ENCODE data around the gene SKOR2. TPM values are rescaled to one million over a fixed set of nuclear protein-coding genes. Genes with fewer than 3 reads are reported as not detected.

Gene SKOR2
- total RNA-seq, 2 donors from 2014 or later = 1.1 TPM; not detected in 1

- H3K9me3 ChIP-seq = no peaks in the 10 kb centered on the region
- H3K27me3 ChIP-seq (replicated peaks; ENCODE audit: insufficient read depth) = peaks cover 38% of the 10 kb centered on the region
- intact Hi-C loops (cut with DNase I) = no loop called here
- no peak overlapping the region for H3K4me3 ChIP-seq
- H3K27ac ChIP-seq = no peak overlapping the region
- TF ChIP-seq POLR2A (IDR thresholded peaks at IDR 0.05) = no peak
- no peak for TF ChIP-seq POLR2AphosphoS5 (IDR thresholded peaks at IDR 0.05)
- no peak for TF ChIP-seq CTCF (IDR thresholded peaks at IDR 0.05)
- DNase-seq (ENCODE audit: low spot score) = no peak
- no peaks in the 10 kb centered on the region for H3K4me1 ChIP-seq (replicated peaks)
- WGBS = 2% methylated on average over 69 of the region's 69 CpGs
- H3K36me3 ChIP-seq = no peaks in the 10 kb centered on the region
Measured at GRCh38 chr18:47263430-47264307, 12.2 kb upstream of the SKOR2 start.

GRCh38 chr18:47263150-47263429, 11.6 kb upstream of the SKOR2 start:
- Histone ChIP-seq H3K27me3 (replicated peaks; ENCODE audit: insufficient read depth) (peaks cover 38% of the 10 kb centered on the region), H3K9me3 (no peaks in the 10 kb centered on the region), H3K36me3 (no peaks in the 10 kb centered on the region), H3K27ac (no peak overlapping the region), H3K4me3 (no peak overlapping the region), H3K4me1 (replicated peaks) (no peaks in the 10 kb centered on the region)
- DNase-seq (ENCODE audit: low spot score) = no peak
- 2% methylated on average over 16 of the region's 16 CpGs for WGBS
- intact Hi-C loops (cut with DNase I) = no loop called here
- TF ChIP-seq CTCF (IDR thresholded peaks at IDR 0.05) (no peak), POLR2A (IDR thresholded peaks at IDR 0.05) (no peak), POLR2AphosphoS5 (IDR thresholded peaks at IDR 0.05) (no peak)

GRCh38 chr18:47262301-47263149, 11.1 kb upstream of the SKOR2 start:
- Histone ChIP-seq H3K36me3 (no peaks in the 10 kb centered on the region), H3K27me3 (replicated peaks; ENCODE audit: insufficient read depth) (peaks cover 38% of the 10 kb centered on the region), H3K9me3 (no peaks in the 10 kb centered on the region), H3K4me3 (no peak overlapping the region), H3K27ac (no peak overlapping the region), H3K4me1 (replicated peaks) (no peaks in the 10 kb centered on the region)
- TF ChIP-seq CTCF (IDR thresholded peaks at IDR 0.05) (no peak), POLR2A (IDR thresholded peaks at IDR 0.05) (no peak), POLR2AphosphoS5 (IDR thresholded peaks at IDR 0.05) (no peak)
- intact Hi-C loops (cut with DNase I) = no loop called here
- no peak for DNase-seq (ENCODE audit: low spot score)
- WGBS = 5% methylated on average over 38 of the region's 38 CpGs

- Histone ChIP-seq H3K4me1 (replicated peaks) (no peaks in the 10 kb centered on the region), H3K4me3 (no peak overlapping the region), H3K9me3 (no peaks in the 10 kb centered on the region), H3K27me3 (replicated peaks; ENCODE audit: insufficient read depth) (peaks cover 38% of the 10 kb centered on the region), H3K27ac (no peak overlapping the region), H3K36me3 (no peaks in the 10 kb centered on the region)
- 6% methylated on average over 19 of the region's 19 CpGs for WGBS
- DNase-seq (ENCODE audit: low spot score) = no peak
- intact Hi-C loops (cut with DNase I) = no loop called here
- TF ChIP-seq CTCF (IDR thresholded peaks at IDR 0.05) (no peak), POLR2AphosphoS5 (IDR thresholded peaks at IDR 0.05) (no peak), POLR2A (IDR thresholded peaks at IDR 0.05) (no peak)
Measured at GRCh38 chr18:47261902-47262300, 10.4 kb upstream of the SKOR2 start.
